ENCODE data around the gene USP40. TPM values are rescaled to one million over a fixed set of nuclear protein-coding genes. Genes with fewer than 3 reads are reported as not detected.
A peak's percentile ranks its signal among the peaks of the same experiment; 100 is the strongest.

The USP40 gene
- total RNA-seq, 1 experiment from 2014 or later, result 127 TPM

DNA sequence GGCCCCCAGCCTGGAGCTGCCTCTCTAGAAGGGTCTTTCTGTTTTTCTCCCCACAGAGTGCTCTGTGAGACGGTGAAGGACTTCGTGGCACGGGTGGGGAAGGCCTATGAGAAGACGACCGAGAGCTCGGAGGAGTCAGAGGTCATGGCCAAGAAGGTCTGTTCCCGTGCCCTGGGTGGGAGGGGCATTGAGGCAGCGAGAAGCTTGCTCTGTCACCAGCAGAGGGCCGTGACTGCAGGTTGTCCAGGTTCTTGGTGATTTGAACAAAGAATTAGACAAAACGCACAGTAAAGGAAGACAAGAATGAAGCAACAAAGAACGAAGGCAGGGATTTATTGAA lies 118.4 kb downstream of the USP40 start:
- H3F3A ChIP-seq (ENCODE audit: insufficient read depth, low read depth), result peaks cover 2% of the 10 kb centered on the region
- ChIA-PET CTCF (interaction anchor here (0.5 to 1.4 kb wide), 5 partner anchors 32 to 1541 kb away, joined by 3 to 8 read pairs (median 4); no protein-coding TSS in a partner anchor), POLR2A (ENCODE audit: unreplicated experiment) (interaction anchor here (0.6 kb wide), 2 partner anchors 118 to 159 kb away, joined by 3 read pairs; no protein-coding TSS in a partner anchor)
- 0 out of 2 replicates have a peak, but pooled peaks cover 3% of the 10 kb centered on the region for H4K20me1 ChIP-seq (ENCODE audit: insufficient read depth)
- 0 out of 2 replicates have a peak, but pooled peaks cover 9% of the 10 kb centered on the region for H3K79me2 ChIP-seq (ENCODE audit: low read depth)
- no peaks in the 10 kb centered on the region for H3K9me3 ChIP-seq (ENCODE audit: insufficient read depth, low read depth)
- no peak overlapping the region for H3K4me3 ChIP-seq
- no peak for TF ChIP-seq EZH2 (IDR thresholded peaks at IDR 0.05; ENCODE audit: low read depth)
- TF ChIP-seq, protein P1, sequence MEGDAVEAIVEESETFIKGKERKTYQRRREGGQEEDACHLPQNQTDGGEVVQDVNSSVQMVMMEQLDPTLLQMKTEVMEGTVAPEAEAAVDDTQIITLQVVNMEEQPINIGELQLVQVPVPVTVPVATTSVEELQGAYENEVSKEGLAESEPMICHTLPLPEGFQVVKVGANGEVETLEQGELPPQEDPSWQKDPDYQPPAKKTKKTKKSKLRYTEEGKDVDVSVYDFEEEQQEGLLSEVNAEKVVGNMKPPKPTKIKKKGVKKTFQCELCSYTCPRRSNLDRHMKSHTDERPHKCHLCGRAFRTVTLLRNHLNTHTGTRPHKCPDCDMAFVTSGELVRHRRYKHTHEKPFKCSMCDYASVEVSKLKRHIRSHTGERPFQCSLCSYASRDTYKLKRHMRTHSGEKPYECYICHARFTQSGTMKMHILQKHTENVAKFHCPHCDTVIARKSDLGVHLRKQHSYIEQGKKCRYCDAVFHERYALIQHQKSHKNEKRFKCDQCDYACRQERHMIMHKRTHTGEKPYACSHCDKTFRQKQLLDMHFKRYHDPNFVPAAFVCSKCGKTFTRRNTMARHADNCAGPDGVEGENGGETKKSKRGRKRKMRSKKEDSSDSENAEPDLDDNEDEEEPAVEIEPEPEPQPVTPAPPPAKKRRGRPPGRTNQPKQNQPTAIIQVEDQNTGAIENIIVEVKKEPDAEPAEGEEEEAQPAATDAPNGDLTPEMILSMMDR (conservative IDR thresholded peaks at IDR 0.05), result peak; percentile 42; the same call in 1 of the 2 replicates
- intact Hi-C loops (cut with micrococcal nuclease; ENCODE audit: unreplicated experiment), result loop anchor here (1.0 kb wide), 1 partner anchor 384 kb away; no protein-coding TSS in a partner anchor
- peak; percentile 28 to 55 for DNase-seq
- no peak overlapping the region for H3K4me2 ChIP-seq
- H3K27ac ChIP-seq, result no peak overlapping the region
- no peaks in the 10 kb centered on the region for H3K9me2 ChIP-seq (ENCODE audit: insufficient read depth)
- no peaks in the 10 kb centered on the region for H3K27me3 ChIP-seq (ENCODE audit: insufficient read depth, low read depth)
- H3K36me3 ChIP-seq (ENCODE audit: low read depth), result peaks cover 19% of the 10 kb centered on the region
- no peak overlapping the region for H2AFZ ChIP-seq
- H3K4me1 ChIP-seq (replicated peaks; ENCODE audit: insufficient read depth), result no peaks in the 10 kb centered on the region
- no TSS peak for BruUV-seq (replicated peaks)

DNA sequence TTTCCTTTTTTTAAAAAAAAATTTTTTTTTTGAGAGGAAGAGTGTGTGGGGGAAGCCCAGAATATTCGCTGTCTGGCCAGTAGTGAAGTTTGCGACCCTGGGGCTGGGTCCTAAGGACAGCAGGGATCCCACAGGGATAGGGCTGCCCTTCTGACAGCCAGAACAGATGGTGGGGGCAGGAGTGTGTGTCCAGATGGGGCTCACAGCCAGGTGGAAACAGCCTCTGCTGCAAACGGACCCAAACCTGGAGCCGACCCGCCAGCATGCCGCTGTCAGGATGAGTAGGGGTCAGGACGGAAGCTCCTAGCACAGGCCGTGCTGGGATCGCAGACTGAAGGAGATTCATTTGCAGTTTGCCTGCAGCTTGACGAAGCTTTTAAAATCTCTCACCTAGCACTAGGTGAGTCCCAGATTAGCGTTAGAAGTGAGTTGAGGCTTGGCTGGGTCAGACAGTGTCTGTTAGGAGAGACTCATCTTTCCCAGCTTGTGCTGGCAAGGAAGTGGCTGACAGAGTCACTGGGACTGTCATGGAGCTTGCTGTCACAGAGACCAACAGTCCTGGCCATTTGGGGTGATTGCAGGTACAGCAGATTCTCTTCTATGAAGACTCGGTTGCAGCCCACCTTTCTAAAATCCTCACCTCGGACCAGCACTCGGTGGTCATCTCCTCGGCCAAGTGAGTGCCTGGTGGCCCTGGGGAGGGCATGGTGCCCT lies 118.9 kb downstream of the USP40 start:
- Histone ChIP-seq H4K20me1 (ENCODE audit: insufficient read depth) (0 out of 2 replicates have a peak, but pooled peaks cover 3% of the 10 kb centered on the region), H3K9me3 (ENCODE audit: insufficient read depth, low read depth) (no peaks in the 10 kb centered on the region), H3K27ac (no peak overlapping the region), H3K4me3 (no peak overlapping the region), H2AFZ (no peak overlapping the region), H3F3A (ENCODE audit: insufficient read depth, low read depth) (peaks cover 7% of the 10 kb centered on the region), H3K4me2 (no peak overlapping the region), H3K79me2 (ENCODE audit: low read depth) (0 out of 2 replicates have a peak, but pooled peaks cover 9% of the 10 kb centered on the region), H3K9me2 (ENCODE audit: insufficient read depth) (no peaks in the 10 kb centered on the region), H3K27me3 (ENCODE audit: insufficient read depth, low read depth) (no peaks in the 10 kb centered on the region), H3K36me3 (ENCODE audit: low read depth) (peaks cover 19% of the 10 kb centered on the region), H3K4me1 (replicated peaks; ENCODE audit: insufficient read depth) (no peaks in the 10 kb centered on the region)
- TF ChIP-seq, protein P1 (conservative IDR thresholded peaks at IDR 0.05), result no peak
- TF ChIP-seq EZH2 (IDR thresholded peaks at IDR 0.05; ENCODE audit: low read depth), result no peak
- no peak for DNase-seq
- POLR2A ChIA-PET (ENCODE audit: unreplicated experiment), result no interaction called here
- CTCF ChIA-PET, result interaction anchor here (0.5 to 0.7 kb wide), 4 partner anchors 43 to 1541 kb away, joined by 3 to 8 read pairs (median 7); no protein-coding TSS in a partner anchor
- no TSS peak for BruUV-seq (replicated peaks)
- intact Hi-C loops (cut with micrococcal nuclease; ENCODE audit: unreplicated experiment), result loop anchor here (1.0 kb wide), 1 partner anchor 385 kb away; no protein-coding TSS in a partner anchor

- TF ChIP-seq, protein P1 (conservative IDR thresholded peaks at IDR 0.05), result no peak
- BruUV-seq (replicated peaks), result no TSS peak
- no peaks in the 10 kb centered on the region for H3K9me2 ChIP-seq (ENCODE audit: insufficient read depth)
- H3K4me2 ChIP-seq, result no peak overlapping the region
- intact Hi-C loops (cut with micrococcal nuclease; ENCODE audit: unreplicated experiment), result no loop called here
- H3K4me1 ChIP-seq (replicated peaks; ENCODE audit: insufficient read depth), result no peaks in the 10 kb centered on the region
- no peaks in the 10 kb centered on the region for H3K27me3 ChIP-seq (ENCODE audit: insufficient read depth, low read depth)
- CTCF ChIA-PET, result interaction anchor here (0.7 kb wide), 2 partner anchors 42 to 71 kb away, joined by 3 to 8 read pairs; no protein-coding TSS in a partner anchor
- H3F3A ChIP-seq (ENCODE audit: insufficient read depth, low read depth), result peaks cover 16% of the 10 kb centered on the region
- H4K20me1 ChIP-seq (ENCODE audit: insufficient read depth), result 0 out of 2 replicates have a peak, but pooled peaks cover 3% of the 10 kb centered on the region
- no peak for DNase-seq
- H2AFZ ChIP-seq, result no peak overlapping the region
- no peak overlapping the region for H3K27ac ChIP-seq
- H3K9me3 ChIP-seq (ENCODE audit: insufficient read depth, low read depth), result no peaks in the 10 kb centered on the region
- POLR2A ChIA-PET (ENCODE audit: unreplicated experiment), result no interaction called here
- peaks cover 16% of the 10 kb centered on the region for H3K36me3 ChIP-seq (ENCODE audit: low read depth)
- H3K4me3 ChIP-seq, result no peak overlapping the region
- 0 out of 2 replicates have a peak, but pooled peaks cover 9% of the 10 kb centered on the region for H3K79me2 ChIP-seq (ENCODE audit: low read depth)
Measured at GRCh38 chr2:233446606-233447305, 119.8 kb downstream of the USP40 start.

Measured in PC-9 (cell line).